Erythroblast (primary cell): Measurements from ENCODE around the gene PLEKHM3.
"Not testable (repeated sequence)": the region's sequence is repeated elsewhere in the genome, so short reads cannot be mapped to it uniquely, and the experiment has no call there.

Experiments used
- DNase-seq, 2 experiments: peaks; one replicate each; lab custom pipeline; 2025; lab: John Stamatoyannopoulos, UW
- GATA1 ChIP-seq: IDR thresholded peaks from 2 replicates; pipeline ENCODE4 v1.6.1; 2011; ENCODE audit warnings: low read depth, mild to moderate bottlenecking, control low read depth, low read length, moderate library complexity
- POLR2A ChIP-seq: IDR thresholded peaks from 2 replicates; pipeline ENCODE4 v1.6.1; 2011; ENCODE audit warnings: mild to moderate bottlenecking, low read length

Gene PLEKHM3

GRCh38 chr2:208020253-208020652 is 5.1 kb downstream of the PLEKHM3 start:
- DNase-seq = no peak
- no peak for TF ChIP-seq GATA1

- DNase-seq = not testable (repeated sequence)
These were observed 7.1 kb downstream of the PLEKHM3 start for GRCh38 chr2:208018124-208018712.

DNA sequence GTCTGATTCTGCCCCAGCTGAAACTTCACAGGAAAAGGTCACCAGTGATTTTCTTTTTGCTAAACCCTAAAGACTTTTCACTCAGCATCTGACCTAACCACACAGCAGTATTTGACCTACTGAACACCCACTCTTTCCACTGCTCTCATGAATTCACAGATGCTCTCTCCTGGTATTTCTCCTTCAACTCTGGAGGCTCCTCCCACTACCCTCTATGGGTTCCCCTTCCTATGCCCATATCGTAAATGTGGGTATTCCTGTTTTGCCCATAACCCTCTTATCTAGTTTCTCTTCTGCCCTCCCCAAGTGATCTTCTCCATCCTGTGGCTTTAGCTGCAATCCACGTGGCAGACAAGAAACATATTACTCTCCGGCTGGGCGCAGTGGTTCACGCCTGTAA is 7.6 kb downstream of the PLEKHM3 start:
- DNase-seq = no peak
- no peak for TF ChIP-seq GATA1
- TF ChIP-seq POLR2A = no peak

GRCh38 chr2:208015475-208015874 is 9.9 kb downstream of the PLEKHM3 start:
- no peak for DNase-seq

GRCh38 chr2:208013285-208014178 is 11.8 kb downstream of the PLEKHM3 start:
- TF ChIP-seq GATA1 = no peak
- DNase-seq = peak; percentile 40 to 45

More at GRCh38 chr2:208015475-208015874, 9.9 kb downstream of the PLEKHM3 start:
- TF ChIP-seq GATA1 = no peak
- TF ChIP-seq POLR2A = no peak

DNA sequence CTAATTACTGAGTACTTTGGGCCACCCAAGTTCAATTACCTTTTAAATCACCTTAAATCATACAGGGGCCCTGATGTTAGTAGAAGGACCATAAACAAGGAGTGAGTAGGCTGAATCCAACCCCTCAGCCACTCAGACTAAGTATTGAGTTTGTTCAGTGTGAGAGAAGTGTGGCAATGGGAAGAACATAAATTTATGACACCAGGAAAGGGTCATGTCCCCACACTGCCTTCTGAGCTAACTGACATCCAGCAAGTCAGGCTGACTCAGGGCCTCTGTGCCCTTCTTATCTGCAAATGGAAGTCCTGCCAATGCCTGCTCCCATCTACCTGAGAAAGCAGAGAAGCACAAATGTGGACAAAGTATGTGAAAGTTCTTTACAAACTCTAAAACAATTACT is 12.9 kb downstream of the PLEKHM3 start:
- peak; percentile 54 to 77 for DNase-seq
- TF ChIP-seq GATA1 = no peak
- no peak for TF ChIP-seq POLR2A

GRCh38 chr2:208010506-208010905 is 14.8 kb downstream of the PLEKHM3 start:
- no peak for TF ChIP-seq GATA1
- no peak for TF ChIP-seq POLR2A
- DNase-seq = no peak

- no peak for DNase-seq
- TF ChIP-seq GATA1 (no peak), POLR2A (no peak)
These were observed 18.5 kb downstream of the PLEKHM3 start for GRCh38 chr2:208006833-208007232.

DNA sequence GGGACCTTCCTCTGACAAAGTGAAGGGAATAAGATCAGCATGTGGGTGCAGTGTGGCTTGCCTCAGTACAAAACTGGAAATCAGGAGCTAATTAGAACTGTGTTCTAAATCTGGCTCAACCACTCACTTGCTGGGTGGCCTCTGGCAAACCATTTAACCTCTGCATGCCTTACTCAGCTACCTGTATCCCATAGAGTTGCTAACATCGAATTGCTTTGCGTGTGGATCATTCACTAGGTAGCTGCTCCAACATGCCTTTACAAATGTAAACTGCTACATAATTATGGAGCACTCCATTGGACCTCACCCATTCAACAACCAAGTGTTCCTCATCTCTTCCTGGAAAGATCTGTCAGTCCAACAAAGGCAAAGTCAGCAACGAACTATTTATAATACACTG is 19.0 kb downstream of the PLEKHM3 start:
- no peak for DNase-seq
- no peak for TF ChIP-seq GATA1

- no peak for DNase-seq
These were observed 23.4 kb downstream of the PLEKHM3 start for GRCh38 chr2:208001924-208002323.

DNA sequence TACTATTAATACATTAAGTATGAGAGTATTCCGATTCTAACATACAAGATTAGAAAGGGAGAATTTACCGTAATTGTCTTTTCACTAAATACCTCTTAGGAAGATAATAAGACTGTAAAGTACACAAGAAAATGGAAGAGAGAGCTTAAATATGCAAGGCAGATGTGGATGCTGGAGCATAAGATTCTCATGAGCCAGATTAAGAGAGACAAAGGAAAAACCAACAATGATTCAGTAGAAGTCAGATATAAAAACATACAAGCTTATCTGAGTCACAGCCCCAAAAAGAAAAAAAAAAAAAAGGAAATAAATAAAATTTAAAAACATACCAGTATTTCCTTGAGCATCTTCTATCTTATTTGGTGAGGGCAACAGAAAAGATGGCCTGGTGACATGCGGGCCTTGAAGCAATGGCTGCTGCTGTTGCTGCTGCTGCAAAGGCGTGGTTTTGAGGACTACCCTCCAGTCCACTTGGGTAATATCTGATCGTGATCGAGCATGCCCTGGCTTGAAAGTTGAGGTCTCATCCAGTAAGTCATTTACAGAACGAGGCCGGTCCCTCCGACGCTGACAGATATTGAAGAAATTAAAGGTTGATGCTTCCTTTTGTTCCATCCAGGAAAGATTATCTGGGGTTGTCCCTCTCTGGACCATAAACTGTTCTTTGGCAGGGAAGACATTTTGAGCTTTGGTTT is 24.5 kb downstream of the PLEKHM3 start:
- TF ChIP-seq POLR2A (no peak), GATA1 (no peak)
- DNase-seq = no peak

More at GRCh38 chr2:208001924-208002323, 23.4 kb downstream of the PLEKHM3 start:
- TF ChIP-seq GATA1 (no peak), POLR2A (no peak)

DNA sequence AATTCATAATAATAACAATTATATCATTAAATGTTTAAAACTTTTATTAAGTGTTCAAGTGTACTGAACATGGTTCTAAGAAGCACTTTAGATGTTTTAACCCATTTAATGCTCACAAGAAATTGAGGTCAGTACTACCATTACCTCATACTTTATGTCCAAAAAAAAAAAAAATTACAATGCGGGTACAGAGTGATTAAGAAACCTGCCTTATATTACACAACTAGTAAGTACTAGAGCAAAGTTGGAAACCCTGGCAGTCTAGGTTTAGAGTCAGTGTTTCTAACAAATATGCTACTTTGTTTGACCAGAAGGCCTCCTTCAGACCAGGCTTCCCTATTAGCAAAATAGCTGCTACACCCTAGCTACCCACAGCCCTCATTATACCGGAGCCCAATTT is 28.5 kb downstream of the PLEKHM3 start:
- no peak for DNase-seq
- TF ChIP-seq GATA1 (no peak), POLR2A (no peak)

- no peak for DNase-seq
- TF ChIP-seq POLR2A = no peak
- TF ChIP-seq GATA1 = no peak
These were observed 29.4 kb downstream of the PLEKHM3 start for GRCh38 chr2:207995887-207996286.

GRCh38 chr2:207993151-207993763 is 32.1 kb downstream of the PLEKHM3 start:
- TF ChIP-seq GATA1 (no peak), POLR2A (no peak)
- no peak for DNase-seq

- TF ChIP-seq POLR2A = no peak
- no peak for TF ChIP-seq GATA1
- no peak for DNase-seq
These were observed 33.4 kb downstream of the PLEKHM3 start for GRCh38 chr2:207991944-207992343.
